Activated T-helper 1 cell treated with Interleukin-2 at 50 U/mL for 16 hours (primary cell): ENCODE data around the gene SPATA17.

Source experiments
- DNase-seq: peaks from one replicate; pipeline ENCODE4 v3.0.0-alpha.2; 2020; ENCODE audit warnings: low read depth

The SPATA17 gene

DNA sequence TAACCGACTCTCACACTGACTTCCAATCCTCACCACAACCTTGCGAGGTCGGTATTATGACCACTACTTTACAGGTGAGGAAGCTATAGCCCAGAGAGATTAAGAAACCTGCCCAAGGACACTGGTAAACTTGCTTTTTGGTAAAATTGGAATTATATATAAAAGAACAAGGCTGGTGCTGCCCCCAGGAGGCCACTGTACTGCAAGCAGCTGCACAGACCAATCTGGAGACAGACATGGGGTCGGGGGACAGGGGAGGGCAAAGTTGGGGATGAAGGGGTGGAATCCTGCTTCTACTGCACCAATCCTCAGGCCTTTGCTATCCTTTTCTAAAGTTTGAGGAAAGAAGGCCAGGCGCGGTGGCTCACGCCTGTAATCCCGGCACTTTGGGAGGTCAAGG lies 280.8 kb downstream of the SPATA17 start:
- no peak for DNase-seq

GRCh38 chr1:217917281-217917887 lies 286.2 kb downstream of the SPATA17 start:
- DNase-seq = no peak

DNA sequence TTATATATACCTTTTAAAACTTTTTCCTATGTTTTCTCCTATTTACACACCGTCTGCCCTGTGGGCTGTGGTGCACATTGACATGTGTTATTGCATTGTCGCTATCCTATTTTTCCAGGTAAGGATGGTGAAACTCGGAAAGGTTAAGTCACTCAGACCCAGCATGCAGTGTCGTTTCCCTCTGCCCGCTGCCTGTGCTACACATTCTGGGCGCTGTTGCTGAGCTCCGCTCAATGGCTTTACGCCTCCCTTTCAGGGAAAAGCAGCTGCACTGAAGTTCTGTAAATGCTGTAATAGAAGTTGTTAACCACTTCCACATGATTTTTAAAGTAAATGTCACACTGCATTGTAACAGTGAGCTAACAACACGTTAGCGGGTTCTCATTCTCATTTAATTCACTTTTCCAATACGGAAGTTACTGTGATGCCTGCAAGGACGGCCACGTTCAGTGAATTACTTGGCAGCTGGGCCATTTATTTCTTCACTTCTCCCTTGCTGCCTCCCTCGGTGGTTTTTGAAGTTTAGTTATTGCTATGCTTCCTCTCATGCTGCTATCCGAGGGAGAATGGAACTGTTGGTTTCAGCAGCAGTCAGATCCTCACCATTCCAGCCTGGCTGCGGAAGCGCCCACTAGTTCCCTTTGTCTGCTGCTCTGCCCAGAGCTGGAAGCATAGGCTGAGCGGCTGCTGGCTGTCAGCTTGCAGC lies 288.7 kb downstream of the SPATA17 start:
- no peak for DNase-seq
